ENCODE results near the gene SMURF1.

SMURF1 gene

DNA sequence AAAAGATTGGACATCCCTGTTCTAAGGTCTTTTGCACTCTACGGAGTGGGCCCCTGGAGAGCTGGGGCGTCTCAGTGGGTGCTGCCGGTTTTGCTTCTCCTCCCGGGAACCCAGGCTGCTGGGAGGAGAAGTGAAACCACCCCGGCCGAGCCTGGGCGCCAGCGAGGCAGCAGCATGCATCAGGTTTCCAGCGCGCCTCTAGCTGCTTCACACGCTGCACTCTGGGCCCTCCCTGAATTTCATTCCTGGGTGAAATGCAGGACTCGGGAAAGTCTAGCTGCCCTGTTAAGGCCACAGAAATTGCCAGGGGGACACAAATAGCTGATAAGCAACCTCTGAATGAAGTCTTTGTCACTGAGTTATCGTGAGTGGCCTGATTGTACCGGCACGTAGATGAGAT, 138.1 kb downstream of the SMURF1 start:
- DNase-seq (ENCODE audit: low read depth): no peak

DNA sequence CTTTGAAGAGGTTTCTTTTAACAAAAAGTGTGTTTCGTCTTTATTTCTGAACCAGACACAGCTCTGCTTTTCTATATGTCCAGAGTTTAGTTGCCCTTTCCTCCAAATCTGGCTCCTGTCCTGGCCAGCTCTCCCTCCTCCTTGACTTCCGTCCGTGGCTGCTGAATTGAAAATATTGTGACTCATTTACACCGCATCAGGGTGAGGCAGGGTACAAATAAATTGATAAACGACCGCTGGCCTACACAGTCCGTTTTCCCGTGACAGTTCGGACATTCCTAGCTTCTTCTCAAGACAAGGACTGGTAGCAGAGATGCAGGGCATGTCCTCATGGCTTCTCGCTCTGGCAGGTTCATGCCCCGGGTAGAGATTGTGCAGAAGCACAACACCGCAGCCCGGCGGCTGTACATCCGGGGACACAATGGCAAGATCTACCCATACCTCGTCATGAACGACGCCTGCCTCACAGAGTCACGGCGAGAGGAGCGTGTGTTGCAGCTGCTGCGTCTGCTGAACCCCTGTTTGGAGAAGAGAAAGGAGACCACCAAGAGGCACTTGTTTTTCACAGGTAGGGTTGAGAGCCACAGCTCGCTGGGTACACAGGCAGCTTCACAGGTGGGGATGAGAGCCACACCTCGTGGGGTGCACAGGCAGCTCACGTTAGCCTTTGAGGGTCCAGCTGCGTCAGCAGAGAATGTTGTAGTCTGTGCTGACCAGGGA, 139.0 kb downstream of the SMURF1 start:
- no peak for DNase-seq (ENCODE audit: low read depth)

DNA sequence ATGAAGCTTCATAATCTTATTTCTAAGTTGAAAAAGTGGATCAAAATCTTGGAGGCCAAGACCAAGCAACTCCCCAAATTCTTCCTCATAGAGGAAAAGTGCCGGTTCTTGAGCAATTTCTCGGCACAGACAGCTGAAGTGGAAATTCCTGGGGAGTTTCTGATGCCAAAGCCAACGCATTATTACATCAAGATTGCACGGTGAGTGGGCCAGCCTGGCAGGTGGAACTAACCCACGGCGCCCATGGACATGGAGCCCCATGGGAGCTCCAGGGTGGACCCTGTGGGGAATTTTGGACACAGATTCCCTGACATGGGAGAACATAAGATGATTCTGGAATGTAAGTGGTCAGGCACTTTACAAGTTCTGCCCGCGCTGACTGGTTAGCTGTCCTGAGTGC, 139.7 kb downstream of the SMURF1 start:
- DNase-seq (ENCODE audit: low read depth): no peak

DNA sequence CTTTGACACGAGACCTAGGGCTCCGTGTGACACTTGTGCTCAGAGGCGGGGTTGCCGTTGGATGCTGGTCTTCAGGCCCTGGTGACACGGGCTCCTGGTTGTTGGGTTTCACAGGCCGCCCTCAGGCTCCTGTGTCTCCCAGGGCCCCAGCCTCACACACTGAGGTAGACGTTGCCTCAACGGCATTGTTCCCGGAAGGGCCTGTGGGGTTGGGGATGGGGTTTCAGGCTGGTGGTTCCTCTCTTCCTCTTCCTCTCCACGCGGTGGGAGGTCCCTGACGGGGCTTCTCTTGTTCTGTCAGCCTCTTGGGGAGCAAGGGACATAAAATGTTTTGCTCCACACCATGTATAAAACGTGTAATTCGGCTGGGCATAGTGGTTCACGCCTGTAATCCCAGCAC, 140.5 kb downstream of the SMURF1 start:
- no peak for DNase-seq (ENCODE audit: low read depth)

DNA sequence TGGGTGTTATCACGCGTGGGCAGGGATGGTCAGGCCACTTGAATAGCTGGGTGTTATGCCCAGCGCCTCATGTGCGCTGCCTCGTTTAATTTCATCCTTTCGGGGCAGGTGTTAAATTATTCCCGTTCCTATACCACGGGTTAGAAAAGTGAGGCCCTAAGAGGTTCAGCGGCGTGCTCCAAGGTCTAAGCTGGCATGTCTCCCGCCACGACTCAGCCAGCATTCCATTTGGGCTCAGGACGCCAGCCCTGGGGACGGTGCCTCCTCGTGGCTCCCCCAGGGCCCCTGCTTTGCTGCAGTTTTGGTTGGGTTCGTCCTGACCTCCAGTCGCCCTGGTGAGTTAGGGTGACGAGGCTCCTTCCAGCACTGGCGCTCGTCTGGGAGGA, 141.1 kb downstream of the SMURF1 start:
- DNase-seq (ENCODE audit: low read depth): no peak

DNA sequence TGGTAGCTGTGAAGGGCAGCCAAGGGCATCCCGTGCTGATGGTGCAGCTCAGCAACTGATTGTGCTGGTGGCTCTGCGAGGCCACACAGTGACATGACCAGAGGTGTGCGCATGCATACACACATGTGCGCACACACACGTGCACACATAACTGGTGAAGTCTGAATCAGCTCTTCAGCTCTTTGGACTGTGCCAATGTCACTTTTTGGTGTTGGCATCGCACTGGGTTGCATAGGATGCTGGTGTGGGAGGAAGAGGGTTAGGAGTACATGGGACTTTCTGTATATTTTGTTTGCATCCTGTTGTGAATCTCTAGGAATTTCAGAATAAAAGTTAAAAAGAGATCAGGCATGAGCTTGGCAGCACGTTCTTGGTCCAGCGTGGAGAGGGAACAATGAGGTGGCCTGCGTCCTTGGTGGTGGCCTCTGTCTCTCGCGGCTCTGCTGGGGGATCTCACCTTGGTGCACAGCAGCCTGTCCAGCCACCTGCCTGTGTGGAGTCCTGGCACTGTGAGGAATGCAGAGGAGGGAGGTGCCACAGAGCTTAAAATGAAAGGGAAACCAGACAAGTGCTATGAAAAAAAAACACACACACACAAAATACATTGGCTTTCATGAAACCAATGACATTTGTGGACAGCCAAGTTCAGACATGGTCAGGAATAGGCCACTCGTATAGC, 141.6 kb downstream of the SMURF1 start:
- no peak for DNase-seq (ENCODE audit: low read depth)

DNA sequence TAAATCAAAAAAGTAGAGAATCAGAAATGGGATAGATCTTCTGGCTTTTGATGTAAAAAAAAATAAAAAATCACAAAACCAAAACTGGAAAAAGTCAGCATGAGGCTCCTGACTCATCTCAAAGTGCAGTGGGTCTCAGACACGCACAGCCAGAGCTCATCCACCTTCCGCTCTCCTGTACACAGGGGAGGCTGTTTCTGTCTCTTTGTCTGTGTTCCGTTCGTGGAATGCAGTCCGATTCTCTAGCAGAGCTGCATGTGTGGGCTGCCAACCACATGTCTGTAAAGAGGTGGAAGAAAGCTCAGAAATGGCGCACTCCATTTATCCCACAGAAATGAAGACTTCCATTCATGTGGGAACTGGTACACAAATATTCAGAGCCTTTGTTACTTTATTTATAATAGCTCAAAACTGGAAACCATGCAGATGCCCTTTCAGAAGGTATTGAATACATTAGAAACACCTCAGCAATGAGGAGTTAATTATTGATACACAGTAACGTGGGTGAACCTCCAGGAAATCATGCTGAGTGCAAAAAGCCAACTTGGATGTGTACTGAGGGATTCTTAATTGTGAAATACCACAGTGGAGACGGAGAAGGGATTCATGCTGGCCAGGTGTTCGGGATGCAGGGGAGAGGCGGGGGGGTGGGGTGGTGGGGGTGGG, 142.3 kb downstream of the SMURF1 start:
- DNase-seq (ENCODE audit: low read depth): no peak

DNA sequence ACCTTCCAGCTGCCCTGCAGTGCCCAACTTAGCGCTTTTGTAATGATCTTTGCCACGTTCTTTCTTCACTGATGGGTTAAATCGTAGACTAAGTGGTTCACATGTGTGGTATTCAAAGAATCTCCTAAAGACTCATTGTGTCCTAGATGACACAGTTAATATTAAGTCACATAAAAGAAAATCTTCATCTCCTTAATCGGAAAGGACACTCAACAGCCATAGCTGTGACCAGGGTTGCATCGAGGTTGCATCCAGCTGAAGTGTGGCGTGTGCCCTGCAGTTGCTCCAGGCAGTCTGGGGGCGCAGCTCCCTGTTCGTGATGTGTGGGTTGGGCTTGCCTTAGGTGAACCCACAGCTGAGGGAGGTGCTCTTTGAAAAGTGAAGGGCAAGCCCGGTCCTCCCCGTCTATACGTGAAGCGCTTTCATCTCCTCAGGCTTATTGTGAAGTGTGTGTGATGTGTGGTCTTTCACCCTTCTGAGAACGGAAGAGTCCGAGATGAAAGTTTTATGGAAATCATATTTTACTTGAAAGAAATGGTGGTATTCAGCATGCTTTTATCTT, 142.9 kb downstream of the SMURF1 start:
- DNase-seq (ENCODE audit: low read depth): no peak

DNA sequence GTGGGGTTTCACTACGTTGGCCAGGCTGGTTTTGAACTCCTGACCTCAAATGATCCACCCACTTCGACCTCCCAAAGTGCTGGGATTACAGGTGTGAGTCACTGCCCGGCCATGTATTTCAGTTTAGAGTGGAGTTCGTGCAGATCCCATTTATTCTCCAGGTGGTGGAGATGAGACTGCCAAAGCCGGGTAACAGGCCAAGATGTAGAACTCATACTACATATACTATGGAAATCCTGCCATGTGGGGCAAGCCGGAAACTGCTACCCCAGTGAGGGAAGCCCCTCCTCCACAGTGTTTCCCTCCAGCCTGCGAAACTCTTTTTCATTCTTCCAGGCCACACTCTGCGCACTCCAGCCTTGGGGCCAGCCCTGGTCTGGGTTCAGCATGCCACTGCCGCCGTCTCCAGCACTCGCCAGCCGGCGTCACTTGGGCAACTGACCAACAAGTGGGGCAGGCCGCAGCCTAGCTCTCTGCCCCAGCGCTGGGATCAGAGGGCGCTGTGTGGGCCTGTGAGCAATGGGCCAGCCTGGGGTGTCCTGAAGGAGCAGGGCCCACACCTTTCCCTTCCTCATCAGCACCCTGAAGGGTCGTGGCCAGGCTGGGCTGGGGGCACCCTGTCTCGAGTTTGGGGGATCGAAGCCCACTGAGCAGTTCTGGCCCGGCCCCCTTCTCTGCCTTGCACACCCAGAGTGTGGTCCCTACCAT, 143.6 kb downstream of the SMURF1 start:
- no peak for DNase-seq (ENCODE audit: low read depth)

DNA sequence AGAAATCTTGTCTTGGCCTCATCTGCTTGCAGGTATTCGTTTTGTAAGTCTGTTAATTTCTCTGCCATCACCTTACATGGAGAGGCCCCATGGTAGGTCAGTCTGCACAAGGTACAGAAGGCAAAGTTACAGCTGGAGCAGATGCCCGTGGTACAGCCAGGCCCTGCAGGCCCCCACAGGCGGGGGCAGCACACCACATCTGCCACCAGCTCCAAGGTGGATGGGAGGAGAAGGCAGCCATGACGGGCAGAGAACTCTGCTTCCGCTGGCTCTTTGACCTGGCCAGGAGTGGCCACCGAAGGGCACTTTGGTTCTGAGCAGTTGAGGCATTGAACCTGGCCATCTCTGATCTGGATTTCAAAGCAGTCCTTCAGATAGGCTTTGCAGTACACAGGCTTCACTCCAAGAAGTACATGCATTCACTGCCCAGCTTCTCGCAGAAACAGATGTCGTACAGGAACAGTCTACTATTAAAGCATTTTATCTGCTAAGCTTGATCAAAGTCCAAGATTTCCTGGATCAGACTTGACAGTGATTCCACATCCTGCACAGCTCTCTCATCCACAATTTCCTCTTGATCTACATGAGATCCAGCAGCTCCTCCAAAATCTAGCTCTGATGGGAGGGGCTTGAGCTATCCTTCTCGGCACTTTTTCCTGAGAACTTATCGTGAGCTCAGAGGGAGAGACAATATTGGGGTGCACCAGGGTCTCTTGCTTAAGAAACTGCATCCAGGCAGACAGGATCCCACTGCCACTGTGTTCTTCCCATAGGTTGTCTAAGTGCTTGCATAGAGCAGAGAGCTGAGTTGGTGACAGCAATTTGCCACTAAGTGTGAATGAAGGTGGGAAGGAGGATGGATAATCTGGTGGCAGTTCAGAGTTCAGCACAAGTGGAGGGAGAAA, 144.8 kb downstream of the SMURF1 start:
- DNase-seq (ENCODE audit: low read depth): no peak

DNA sequence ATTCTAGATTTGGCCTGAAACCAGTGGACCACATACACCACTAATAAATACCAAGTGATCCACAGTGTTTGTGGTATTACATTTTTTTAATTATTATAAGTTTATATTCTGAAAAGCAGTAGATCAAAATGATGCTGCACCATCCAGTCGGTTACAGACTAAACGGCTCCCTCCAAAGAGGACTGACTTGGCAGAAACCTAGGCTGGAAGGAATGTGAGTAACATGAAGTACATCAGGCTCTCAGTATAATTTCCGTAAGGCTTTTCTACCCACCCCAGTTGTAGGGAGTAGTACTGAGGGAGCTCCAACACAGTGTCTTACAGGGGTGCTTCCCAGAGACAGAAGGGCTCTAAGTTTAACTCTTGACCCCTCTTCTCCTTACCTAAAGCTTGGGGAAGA, 146.1 kb downstream of the SMURF1 start:
- DNase-seq (ENCODE audit: low read depth): no peak

DNA sequence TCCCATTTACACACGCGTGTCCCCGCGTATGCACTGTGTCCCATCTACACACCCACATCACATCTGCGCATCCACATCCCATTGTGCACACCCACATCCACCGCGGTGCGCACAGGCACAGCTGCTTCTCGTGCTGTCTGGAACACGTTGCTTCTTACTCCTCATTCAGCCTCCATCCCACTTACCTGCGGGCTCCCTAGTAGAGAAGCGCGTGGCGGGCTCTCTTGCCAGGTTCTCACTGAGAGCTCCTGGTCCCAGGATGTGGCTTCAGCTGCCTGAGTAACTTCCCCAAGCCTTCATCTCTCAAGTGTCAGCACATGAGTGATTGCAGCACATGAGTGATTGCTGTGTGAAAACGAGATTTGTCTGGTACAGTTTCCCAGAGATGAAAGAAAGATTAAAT, 147.8 kb downstream of the SMURF1 start:
- DNase-seq (ENCODE audit: low read depth): no peak

DNA sequence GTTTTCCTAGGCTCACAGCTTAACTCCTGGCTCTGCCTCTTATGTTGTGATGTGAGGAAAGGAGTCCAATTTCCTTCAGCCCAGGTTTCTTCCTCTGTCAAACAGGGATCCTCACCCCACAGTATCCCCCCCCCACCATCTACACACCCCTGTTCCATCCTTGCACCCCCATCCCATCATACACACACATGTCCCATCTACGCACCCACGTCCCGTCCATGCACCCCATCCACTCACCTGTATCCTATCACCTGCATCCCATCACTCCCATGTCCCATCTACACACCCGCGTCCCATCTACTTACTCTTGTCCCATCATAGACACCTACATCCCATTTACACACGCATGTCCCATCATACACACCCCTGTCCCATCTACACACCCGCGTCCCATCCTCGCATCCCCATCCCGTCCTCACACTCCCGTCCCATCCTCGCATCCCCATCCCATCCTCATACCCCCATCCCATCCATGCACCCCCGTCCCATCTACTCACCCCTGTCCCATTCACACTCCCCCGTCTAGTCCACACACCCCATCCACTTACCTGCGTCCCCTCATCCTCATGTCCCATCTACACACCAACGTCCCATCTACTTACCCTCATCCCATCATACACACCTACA, 148.3 kb downstream of the SMURF1 start:
- DNase-seq (ENCODE audit: low read depth): no peak

DNA sequence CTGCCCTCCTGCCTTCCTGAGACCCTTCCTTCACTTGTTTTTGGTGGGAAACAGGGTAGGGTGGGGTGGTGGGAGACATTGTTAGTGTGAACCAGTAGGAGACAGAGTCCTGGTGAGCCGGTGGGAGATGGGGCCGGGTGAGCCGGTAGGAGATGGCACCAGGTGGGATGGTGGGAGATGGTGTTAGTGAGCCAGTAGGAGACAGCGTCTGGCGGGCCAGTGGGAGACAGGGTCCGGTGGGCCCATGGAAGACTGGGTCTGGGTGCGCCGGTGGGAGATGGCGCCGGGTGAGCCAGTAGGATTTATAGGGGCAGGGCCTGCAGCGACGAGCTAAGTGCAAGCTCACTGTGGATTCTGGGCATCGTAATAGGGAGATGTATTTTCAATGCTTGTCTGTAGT, 148.8 kb downstream of the SMURF1 start:
- no peak for DNase-seq (ENCODE audit: low read depth)

DNA sequence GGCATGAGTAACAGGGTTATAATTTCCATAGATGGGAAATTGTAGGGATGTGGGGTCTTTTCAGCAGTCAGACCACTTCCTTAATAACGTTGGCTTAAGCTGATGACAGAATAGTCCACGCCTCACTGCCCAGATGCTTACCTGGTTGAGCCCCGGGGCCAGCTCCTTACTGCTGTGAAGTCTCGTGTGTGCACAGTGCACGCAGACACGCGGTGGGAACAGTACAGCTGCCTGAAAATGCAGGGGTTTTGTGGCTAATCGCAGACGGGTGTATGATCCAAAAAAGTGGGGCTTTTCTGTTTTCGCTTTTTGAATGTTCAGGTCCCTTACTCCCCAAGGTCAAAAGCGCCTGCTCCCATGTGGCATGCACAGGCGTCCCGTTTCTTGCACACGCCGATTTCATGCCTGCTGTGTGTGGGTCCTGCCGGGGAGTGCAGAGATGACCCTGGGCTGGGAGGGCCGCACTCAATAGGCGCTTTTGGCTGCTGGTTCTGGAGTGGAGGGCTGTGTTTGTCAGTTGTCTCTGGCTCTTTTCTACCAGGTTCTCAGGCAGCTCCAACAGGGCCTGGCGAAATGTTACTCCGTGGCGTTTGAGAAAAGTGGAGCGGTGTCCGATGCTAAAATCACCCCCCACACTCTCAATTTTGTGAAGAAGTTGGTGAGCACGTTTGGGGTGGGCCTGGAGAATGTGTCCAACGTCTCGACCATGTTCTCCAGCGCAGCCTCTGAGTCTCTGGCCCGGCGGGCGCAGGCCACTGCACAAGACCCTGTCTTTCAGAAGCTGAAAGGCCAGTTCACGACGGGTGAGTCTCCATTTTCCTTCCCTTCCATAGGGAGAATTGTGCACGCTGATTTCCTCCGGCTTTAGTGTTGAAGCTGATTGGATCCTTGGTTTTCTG, 149.6 kb downstream of the SMURF1 start:
- DNase-seq (ENCODE audit: low read depth): no peak

DNA sequence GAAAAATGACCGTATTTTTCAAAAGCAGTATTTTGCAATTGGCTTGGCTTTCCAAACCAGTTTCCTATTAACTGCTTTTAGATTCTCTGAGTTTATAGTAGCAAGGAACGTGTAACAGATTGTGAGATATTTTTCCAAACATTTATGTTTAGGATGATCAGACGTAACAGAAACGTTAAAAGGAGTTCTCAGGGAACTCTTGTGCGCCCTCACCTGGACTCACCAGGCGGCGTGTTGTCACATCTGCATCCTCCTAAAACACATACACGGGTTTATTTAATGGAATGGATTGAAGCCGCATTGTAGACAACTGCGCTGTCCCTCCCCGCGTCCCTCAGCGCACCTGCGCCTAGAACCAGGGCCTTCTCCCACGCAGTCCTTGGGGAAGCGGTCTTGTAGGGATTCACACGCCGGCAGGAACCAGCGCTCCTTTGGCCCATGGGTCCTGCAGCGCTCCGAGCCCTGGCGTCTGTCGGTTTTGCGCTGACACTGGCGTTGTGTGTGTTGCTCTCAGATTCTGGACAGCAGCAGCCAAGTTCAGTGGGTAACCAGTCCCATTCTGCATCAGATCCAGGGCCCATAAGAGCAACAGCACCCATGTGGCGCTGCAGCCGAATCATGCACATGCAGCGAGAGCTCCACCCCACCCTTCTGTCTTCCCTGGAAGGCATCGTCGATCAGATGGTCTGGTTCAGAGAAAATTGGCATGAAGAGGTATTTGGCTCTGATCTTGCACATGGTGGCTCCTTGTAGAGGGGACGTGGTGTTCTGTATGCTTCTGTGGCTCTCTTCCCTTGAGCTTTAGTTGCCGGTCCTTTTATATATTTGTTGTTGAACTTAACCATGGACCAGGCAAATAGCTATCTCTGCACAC, 150.6 kb downstream of the SMURF1 start:
- DNase-seq (ENCODE audit: low read depth): no peak

DNA sequence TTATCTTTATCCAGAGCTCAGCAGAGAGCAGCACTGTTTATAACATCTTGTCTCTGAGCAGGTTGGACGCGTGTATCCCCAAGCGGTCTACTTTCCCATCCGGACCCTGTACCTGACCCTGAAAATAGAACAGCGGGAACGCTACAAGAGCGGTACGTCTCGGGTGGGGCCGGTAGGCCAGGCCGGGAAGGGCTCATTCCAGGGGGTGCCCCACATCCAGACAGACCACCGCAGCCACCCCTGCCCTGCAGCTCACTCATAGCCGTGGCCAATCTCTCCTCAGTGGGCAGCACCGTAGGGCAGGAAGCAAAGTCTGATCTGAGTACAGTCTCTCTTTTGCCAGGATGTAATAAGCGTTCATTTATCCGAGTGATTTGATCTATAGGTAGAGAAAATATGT, 151.8 kb downstream of the SMURF1 start:
- no peak for DNase-seq (ENCODE audit: low read depth)

DNA sequence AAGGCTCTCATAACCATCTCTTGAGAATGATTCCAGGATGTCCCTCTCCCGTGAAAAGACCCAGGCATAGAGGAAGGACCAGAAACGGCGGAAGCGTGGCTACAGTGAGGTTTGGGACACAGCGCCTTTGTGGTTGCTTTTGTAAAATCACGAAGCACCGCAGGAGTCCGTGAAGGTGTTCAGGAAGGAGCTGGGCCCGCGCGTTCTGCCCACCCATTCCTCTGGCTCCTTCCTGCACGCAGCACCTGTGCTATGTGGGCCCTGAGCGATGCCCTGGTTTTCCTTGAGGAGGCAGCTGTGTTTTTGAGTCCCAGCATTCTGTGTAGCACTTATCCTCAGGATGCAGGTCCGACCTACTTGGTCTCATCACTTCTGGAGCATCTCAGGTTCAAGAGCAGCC, 152.8 kb downstream of the SMURF1 start:
- DNase-seq (ENCODE audit: low read depth): no peak

DNA sequence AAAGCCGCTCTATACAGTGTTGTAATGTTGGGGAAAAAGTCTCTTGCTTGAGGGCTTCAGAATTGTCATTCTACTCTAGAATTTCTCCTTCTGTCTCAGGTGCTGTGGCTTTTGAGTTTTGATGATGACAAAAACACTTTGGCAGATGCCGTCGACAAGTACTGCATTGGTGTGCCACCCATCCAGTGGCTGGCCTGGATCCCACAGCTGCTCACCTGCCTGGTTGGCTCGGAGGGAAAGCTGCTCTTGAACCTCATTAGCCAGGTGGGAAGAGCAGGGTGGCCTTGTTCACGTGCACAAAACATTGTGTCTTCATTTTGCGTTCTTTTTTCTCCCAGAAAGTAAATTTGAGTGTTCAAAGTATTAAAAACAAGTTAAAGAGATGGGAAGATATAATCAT, 153.6 kb downstream of the SMURF1 start:
- DNase-seq (ENCODE audit: low read depth): no peak

Measured in activated T-helper 1 cell treated with Interleukin-2 at 50 U/mL for 16 hours (primary cell).